Body of pancreas (tissue), 4 donors: ENCODE data around the gene DLX1.

Source experiments
- CTCF ChIP-seq, 7 experiments: fragments of 450-650 bp in 4 of 7; fragments of 200-600 bp in 3 of 7; sonication (generic) in 3 of 7; IDR thresholded peaks; one replicate each; pipeline ENCODE4 v1.5.1; 2016 to 2019; ENCODE audit warnings: antibody characterized with exemption in 7 of 7
- POLR2A ChIP-seq, 3 donors: fragments of 450-650 bp; IDR thresholded peaks; one replicate each; pipeline ENCODE4 v1.6.1; 2016; ENCODE audit warnings: antibody characterized with exemption in 3 of 3, mild to moderate bottlenecking in 2 of 3

DNA sequence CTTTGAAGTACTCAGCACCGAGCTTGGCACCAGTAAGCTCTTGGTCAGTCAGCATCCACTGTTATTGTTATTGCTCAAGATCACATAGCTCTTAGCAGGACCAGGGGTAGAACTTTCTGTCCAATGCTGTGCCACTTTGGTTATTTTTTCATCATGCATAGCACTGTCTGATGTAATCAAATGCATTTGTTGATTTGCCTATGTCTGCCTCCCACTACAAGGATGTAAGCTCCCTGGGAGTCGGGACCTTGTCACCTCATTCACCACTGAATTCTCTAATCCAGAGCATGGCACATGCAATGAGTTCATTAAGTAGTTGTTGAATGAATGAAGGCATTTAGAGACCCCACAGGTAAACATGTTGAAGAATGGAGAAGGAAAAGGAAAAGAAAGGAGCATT is 29.0 kb upstream of the DLX1 start:
- TF ChIP-seq CTCF (IDR thresholded peaks at IDR 0.05) (no peak), POLR2A (IDR thresholded peaks at IDR 0.05) (no peak)
